Thoracic aorta (tissue), 2 donors: ENCODE results near the gene VCAN. TPM values are rescaled to one million over a fixed set of nuclear protein-coding genes. Genes with fewer than 3 reads are reported as not detected.
A peak's percentile ranks its signal among the peaks of the same experiment; 100 is the strongest.

Source experiments
- ATAC-seq: fragments of 150-250 bp; one replicate; pipeline ENCODE4 v1.8.0; 2017; ENCODE audit warnings: low read depth; ENCODE audit not compliant: insufficient number of reproducible peaks, low FRiP score
- DNase-seq: peaks from one replicate; pipeline ENCODE4 v3.0.0-alpha.2; 2020; ENCODE audit warnings: low spot score
- H3K27ac ChIP-seq, 2 donors: fragments of 200-600 bp; sonication (generic); 1 replicate in 1 of 2; 2 replicates in 1 of 2; pipeline ENCODE4 v1.5.1; 2016; ENCODE audit warnings: mild to moderate bottlenecking in 2 of 2, moderate library complexity in 2 of 2
- H3K27me3 ChIP-seq: fragments of 200-600 bp; sonication (generic); replicated peaks from 2 replicates; pipeline ENCODE4 v1.6.0; 2016; ENCODE audit warnings: mild to moderate bottlenecking; ENCODE audit not compliant: insufficient read depth
- H3K36me3 ChIP-seq: fragments of 200-600 bp; sonication (generic); one replicate; pipeline ENCODE4 v1.5.1; 2016
- H3K4me1 ChIP-seq, 2 donors: fragments of 200-600 bp; sonication (generic); 1 replicate in 1 of 2; 2 replicates in 1 of 2; pipeline versions ENCODE4 v1.5.1 to v1.6.0; 2016; ENCODE audit warnings: low read depth in 2 of 2, mild to moderate bottlenecking in 1 of 2; ENCODE audit not compliant: control insufficient read depth in 1 of 2
- H3K4me3 ChIP-seq: fragments of 200-600 bp; sonication (generic); 2 replicates; pipeline ENCODE4 v1.5.1; 2016; ENCODE audit warnings: mild to moderate bottlenecking
- H3K9me3 ChIP-seq: fragments of 200-600 bp; sonication (generic); 2 replicates; pipeline ENCODE4 v1.5.1; 2016
- CTCF ChIP-seq: fragments of 200-600 bp; sonication (generic); IDR thresholded peaks from one replicate; pipeline ENCODE4 v1.5.1; 2019; ENCODE audit warnings: antibody characterized with exemption
- total RNA-seq, 2 donors: library from RNA; depleted of rRNA; stranded (reverse); fragments of >200 nt; gene quantifications; one replicate each; pipeline versions ENCODE4 v1.1.0 to v1.2.3, GENCODE V29; 2016

The VCAN gene
- total RNA-seq, 2 donors from 2014 or later = 870 to 1,101 TPM

- no peak for TF ChIP-seq CTCF
- Histone ChIP-seq H3K9me3 (no peaks in the 10 kb centered on the region), H3K27ac (peak overlapping the region; percentile 52 to 77), H3K27me3 (no peaks in the 10 kb centered on the region), H3K4me1 (peaks cover 26 to 73% of the 10 kb centered on the region in 2 donors), H3K36me3 (no peaks in the 10 kb centered on the region), H3K4me3 (peak overlapping the region; percentile 15)
- ATAC-seq = peak; percentile 46
- no peak for DNase-seq
These were observed 91.4 kb downstream of the VCAN start for GRCh38 chr5:83562791-83563557.

DNA sequence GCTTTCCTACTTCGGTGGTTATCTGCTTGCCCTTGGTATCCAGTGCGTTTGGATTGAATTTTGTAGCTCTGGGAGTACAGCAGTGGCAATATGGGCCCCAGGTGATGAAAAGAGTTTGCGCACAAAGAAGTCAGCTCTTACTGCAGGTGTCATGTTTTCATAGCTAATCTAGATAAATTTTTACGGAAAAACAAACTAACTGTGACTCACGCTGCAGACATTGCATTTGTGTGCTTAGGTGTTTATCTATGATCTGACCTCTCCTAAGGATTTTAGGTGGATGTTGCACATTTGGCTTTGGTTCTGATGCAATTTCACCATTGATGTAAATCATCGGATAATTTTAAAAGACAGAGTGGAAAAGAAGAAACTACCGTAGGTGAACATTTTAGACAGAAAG is 92.1 kb downstream of the VCAN start:
- Histone ChIP-seq H3K4me3 (no peak overlapping the region), H3K27me3 (no peaks in the 10 kb centered on the region), H3K36me3 (no peaks in the 10 kb centered on the region), H3K4me1 (peaks cover 20 to 72% of the 10 kb centered on the region in 2 donors), H3K27ac (peak overlapping the region; percentile 52 to 77), H3K9me3 (no peaks in the 10 kb centered on the region)
- ATAC-seq = no peak
- no peak for TF ChIP-seq CTCF
- DNase-seq = no peak

- Histone ChIP-seq H3K4me3 (no peak overlapping the region), H3K27ac (peak overlapping the region in 1 of 2 donors; percentile 77), H3K36me3 (no peaks in the 10 kb centered on the region), H3K9me3 (no peaks in the 10 kb centered on the region), H3K4me1 (peaks cover 14 to 71% of the 10 kb centered on the region in 2 donors), H3K27me3 (no peaks in the 10 kb centered on the region)
- DNase-seq = no peak
- peak; percentile 69 for TF ChIP-seq CTCF
- ATAC-seq = no peak
These were observed 92.7 kb downstream of the VCAN start for GRCh38 chr5:83564069-83564749.

- H3K27me3 ChIP-seq = no peaks in the 10 kb centered on the region
- H3K36me3 ChIP-seq = no peaks in the 10 kb centered on the region
- H3K4me1 ChIP-seq = peaks cover 5 to 61% of the 10 kb centered on the region in 2 donors
- ATAC-seq = no peak
- TF ChIP-seq CTCF = no peak
- H3K27ac ChIP-seq = peak overlapping the region; percentile 45 to 62
- peak overlapping the region; percentile 10 for H3K4me3 ChIP-seq
- DNase-seq = no peak
- no peaks in the 10 kb centered on the region for H3K9me3 ChIP-seq
These were observed 96.2 kb downstream of the VCAN start for GRCh38 chr5:83567741-83568140.

DNA sequence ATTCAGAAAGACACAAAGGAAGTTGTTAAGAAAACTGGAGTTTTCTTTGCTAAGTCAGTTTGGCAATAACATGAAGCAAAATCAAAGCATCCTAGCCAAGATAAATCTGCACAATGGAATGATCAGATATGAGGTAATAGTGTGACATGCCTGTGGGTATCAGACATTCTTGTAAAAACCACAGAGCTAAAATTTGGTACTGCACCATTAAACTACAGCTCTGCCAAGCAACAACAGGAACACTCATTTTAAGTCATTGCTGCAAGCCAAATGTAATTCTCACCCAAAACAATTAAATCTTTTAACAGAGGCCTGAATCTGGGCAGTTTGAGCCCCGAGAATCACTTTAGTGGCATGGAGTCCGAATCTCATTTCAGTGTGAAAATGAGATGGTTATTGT is 96.6 kb downstream of the VCAN start:
- no peak for DNase-seq
- Histone ChIP-seq H3K4me1 (peaks cover 5 to 56% of the 10 kb centered on the region in 2 donors), H3K27me3 (no peaks in the 10 kb centered on the region), H3K4me3 (peak overlapping the region; percentile 10), H3K9me3 (no peaks in the 10 kb centered on the region), H3K27ac (peak overlapping the region; percentile 45 to 62), H3K36me3 (peaks cover 3% of the 10 kb centered on the region)
- no peak for ATAC-seq
- no peak for TF ChIP-seq CTCF
